ENCODE results near the gene RPS27.

DNA sequence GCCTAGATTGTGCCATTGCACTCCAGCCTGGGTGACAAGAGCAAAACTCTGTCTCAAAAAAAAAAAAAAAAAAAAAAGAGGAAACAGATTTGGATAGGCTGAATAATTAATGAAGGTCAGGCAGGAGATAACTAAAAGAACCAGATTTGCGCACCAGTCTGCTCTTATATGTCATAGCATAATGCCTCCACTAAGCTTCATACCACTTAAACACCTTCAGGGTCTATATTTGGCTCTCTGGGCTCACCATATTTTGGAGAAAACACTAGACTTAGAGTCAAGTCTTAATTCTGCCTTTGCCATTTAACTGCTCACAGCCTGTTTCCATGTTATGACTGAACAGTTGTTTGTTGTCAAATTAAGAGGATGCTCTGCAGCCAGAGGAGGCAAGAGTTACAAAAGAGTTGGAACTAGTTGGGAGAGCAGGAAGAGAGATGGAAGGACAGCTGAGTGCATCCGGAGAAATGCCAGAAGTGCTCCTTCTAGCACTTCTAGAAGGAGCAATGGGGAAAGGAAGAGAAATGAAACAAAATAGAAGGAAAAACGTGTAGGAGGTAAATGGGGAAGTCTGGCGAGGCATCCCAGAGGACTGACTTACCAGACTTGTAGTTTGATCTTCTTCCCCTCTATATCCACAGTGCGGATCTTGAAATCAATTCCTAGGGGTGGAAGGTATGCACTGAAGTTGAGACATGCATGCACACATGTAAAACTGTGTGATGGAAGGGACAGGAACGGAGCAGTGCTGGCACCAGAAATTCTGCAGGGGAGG lies 6.3 kb upstream of the RPS27 start:
- TF ChIP-seq, protein P1, sequence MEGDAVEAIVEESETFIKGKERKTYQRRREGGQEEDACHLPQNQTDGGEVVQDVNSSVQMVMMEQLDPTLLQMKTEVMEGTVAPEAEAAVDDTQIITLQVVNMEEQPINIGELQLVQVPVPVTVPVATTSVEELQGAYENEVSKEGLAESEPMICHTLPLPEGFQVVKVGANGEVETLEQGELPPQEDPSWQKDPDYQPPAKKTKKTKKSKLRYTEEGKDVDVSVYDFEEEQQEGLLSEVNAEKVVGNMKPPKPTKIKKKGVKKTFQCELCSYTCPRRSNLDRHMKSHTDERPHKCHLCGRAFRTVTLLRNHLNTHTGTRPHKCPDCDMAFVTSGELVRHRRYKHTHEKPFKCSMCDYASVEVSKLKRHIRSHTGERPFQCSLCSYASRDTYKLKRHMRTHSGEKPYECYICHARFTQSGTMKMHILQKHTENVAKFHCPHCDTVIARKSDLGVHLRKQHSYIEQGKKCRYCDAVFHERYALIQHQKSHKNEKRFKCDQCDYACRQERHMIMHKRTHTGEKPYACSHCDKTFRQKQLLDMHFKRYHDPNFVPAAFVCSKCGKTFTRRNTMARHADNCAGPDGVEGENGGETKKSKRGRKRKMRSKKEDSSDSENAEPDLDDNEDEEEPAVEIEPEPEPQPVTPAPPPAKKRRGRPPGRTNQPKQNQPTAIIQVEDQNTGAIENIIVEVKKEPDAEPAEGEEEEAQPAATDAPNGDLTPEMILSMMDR (conservative IDR thresholded peaks at IDR 0.05; ENCODE audit: low read depth, low read length) = no peak
- no peak for TF ChIP-seq EZH2 (IDR thresholded peaks at IDR 0.05; ENCODE audit: low read length, unreplicated experiment)
